GM12878 (cell line): ENCODE data around the gene TNFAIP1. TPM values are rescaled to one million over a fixed set of nuclear protein-coding genes. Genes with fewer than 3 reads are reported as not detected.

ENCODE experiments used
- ATAC-seq: fragments of 200-7000 bp; cut with Tn5 transposase; 3 replicates; pipeline ENCODE4 v1.9.1; 2020; ENCODE audit warnings: mild to moderate bottlenecking, moderate library complexity
- BruUV-seq: library from RNA; stranded (reverse); fragments of 400-500 nt; replicated peaks from 2 replicates; lab custom pipeline; 2021; lab: Mats Ljungman, UMichigan
- CTCF ChIA-PET: fragments of 300-600 bp; sonication (Branson Sonifier 250); formaldehyde crosslinking; extraction: SDS; loops from one replicate; lab custom pipeline; 2021; ENCODE audit warnings: inconsistent platforms; lab: Yijun Ruan, JAX
- POLR2A ChIA-PET: fragments of 350-600 bp; formaldehyde crosslinking; extraction: SDS; loops from one replicate; lab custom pipeline; 2021; ENCODE audit warnings: inconsistent platforms; lab: Charles Lee
- RAD21 ChIA-PET: fragments of 300-600 bp; sonication (Branson Sonifier 250); formaldehyde crosslinking; loops from one replicate; lab custom pipeline; 2023; ENCODE audit warnings: antibody characterized with exemption; ENCODE audit not compliant: unreplicated experiment; lab: Charles Lee
- SMC1A ChIA-PET: fragments of 300-600 bp; sonication (Branson Sonifier 250); formaldehyde crosslinking; loops from one replicate; lab custom pipeline; 2023; ENCODE audit not compliant: unreplicated experiment, uncharacterized antibody; lab: Charles Lee
- DNase-seq: peaks from one replicate; pipeline ENCODE4 v3.0.0-alpha.2; 2011; ENCODE audit warnings: low read depth, low spot score
- FAIRE-seq: peaks from 3 replicates; lab custom pipeline; 2011; peaks lifted over from hg19 to GRCh38; lab: Jason Lieb, UNC
- H2AFZ ChIP-seq: 2 replicates; pipeline ENCODE4 v1.6.0; 2011; ENCODE audit warnings: low read depth, low read length, control low read depth; ENCODE audit not compliant: control insufficient read depth
- H3K27ac ChIP-seq: 2 replicates; pipeline ENCODE4 v1.5.1; 2011; ENCODE audit warnings: control low read depth; ENCODE audit not compliant: control insufficient read depth, insufficient read depth
- H3K27me3 ChIP-seq, 2 experiments: replicated peaks in 1 of 2; 2 replicates each; pipeline versions ENCODE4 v1.6.0 to v1.6.1; 2011; ENCODE audit warnings: low read length in 1 of 2; ENCODE audit not compliant: control insufficient read depth in 2 of 2, insufficient read depth in 2 of 2
- H3K36me3 ChIP-seq, 2 experiments: 2 replicates each; pipeline ENCODE4 v1.5.1; 2011; ENCODE audit warnings: low read length in 1 of 2; ENCODE audit not compliant: control insufficient read depth in 2 of 2, insufficient read depth in 2 of 2
- H3K4me1 ChIP-seq: 2 replicates; pipeline ENCODE4 v1.6.1; 2011; ENCODE audit warnings: mild to moderate bottlenecking, low read length, moderate library complexity, mixed read lengths; ENCODE audit not compliant: control insufficient read depth, insufficient read depth
- H3K4me2 ChIP-seq: 2 replicates; pipeline ENCODE4 v1.6.0; 2011; ENCODE audit warnings: control low read depth; ENCODE audit not compliant: control insufficient read depth, insufficient read depth
- H3K4me3 ChIP-seq: fragments of 200-600 bp; sonication (generic); 2 replicates; pipeline ENCODE4 v1.5.1; 2016
- H3K79me2 ChIP-seq: 2 replicates; pipeline ENCODE4 v1.6.0; 2011; ENCODE audit warnings: low read length; ENCODE audit not compliant: control insufficient read depth, insufficient read depth
- H3K9ac ChIP-seq: 2 replicates; pipeline ENCODE4 v1.8.0; 2011; ENCODE audit warnings: low read length, control low read depth, mixed read lengths; ENCODE audit not compliant: control insufficient read depth, insufficient read depth
- H3K9me3 ChIP-seq: replicated peaks from 3 replicates; pipeline ENCODE4 v1.5.1; 2011; ENCODE audit warnings: mild to moderate bottlenecking, low read length; ENCODE audit not compliant: control insufficient read depth, insufficient read depth
- H4K20me1 ChIP-seq: 2 replicates; pipeline ENCODE4 v1.6.0; 2011; ENCODE audit not compliant: control insufficient read depth, insufficient read depth
- BACH1 ChIP-seq: fragments of 450-650 bp; IDR thresholded peaks from 2 replicates; pipeline ENCODE4 v1.6.1; 2017; ENCODE audit warnings: mild to moderate bottlenecking, borderline replicate concordance
- CBFB ChIP-seq: IDR thresholded peaks from 2 replicates; pipeline ENCODE4 v1.6.1; 2016; ENCODE audit warnings: antibody characterized with exemption, low read depth
- CEBPB ChIP-seq, 2 experiments: fragments of 150-350 bp in 1 of 2; IDR thresholded peaks; 2 replicates each; pipeline ENCODE4 v1.6.1; 2012 to 2014; ENCODE audit warnings: low read depth in 2 of 2, low read length in 2 of 2, borderline replicate concordance in 1 of 2, inconsistent platforms in 1 of 2
- IKZF2 ChIP-seq, 2 experiments: fragments of 450-650 bp; IDR thresholded peaks; 2 replicates each; pipeline ENCODE4 v1.6.1; 2017; ENCODE audit warnings: mild to moderate bottlenecking in 2 of 2, moderate library complexity in 2 of 2
- LARP7 ChIP-seq: fragments of 450-650 bp; IDR thresholded peaks from 2 replicates; pipeline ENCODE4 v1.6.1; 2017; ENCODE audit warnings: mild to moderate bottlenecking
- MEF2B ChIP-seq: fragments of 450-650 bp; IDR thresholded peaks from 2 replicates; pipeline ENCODE4 v1.6.1; 2018; ENCODE audit warnings: mild to moderate bottlenecking, moderate library complexity; ENCODE audit not compliant: partially characterized antibody, poor library complexity, severe bottlenecking
- MTA2 ChIP-seq: fragments of 450-650 bp; IDR thresholded peaks from 2 replicates; pipeline ENCODE4 v1.6.1; 2016; ENCODE audit warnings: low read depth, mild to moderate bottlenecking, moderate library complexity
- NFXL1 ChIP-seq: fragments of 450-650 bp; IDR thresholded peaks from 2 replicates; pipeline ENCODE4 v1.6.1; 2017; ENCODE audit warnings: antibody characterized with exemption, mild to moderate bottlenecking, borderline replicate concordance
- NFYB ChIP-seq: IDR thresholded peaks from 2 replicates; pipeline ENCODE4 v1.6.1; 2011; ENCODE audit warnings: low read depth, mild to moderate bottlenecking, low read length, improper control_type of control experiment, moderate library complexity; ENCODE audit not compliant: insufficient read depth
- PML ChIP-seq: IDR thresholded peaks from 2 replicates; pipeline ENCODE4 v1.6.1; 2012; ENCODE audit warnings: low read length, inconsistent platforms
- RELA ChIP-seq: fragments of 450-650 bp; IDR thresholded peaks from 2 replicates; pipeline ENCODE4 v1.8.0; 2014; ENCODE audit warnings: borderline replicate concordance; ENCODE audit not compliant: partially characterized antibody
- whole genome bisulfite sequencing: methylation state at CpG from one replicate; pipeline ENCODE4 v1.1.6; 2016; ENCODE audit warnings: low lambda C conversion rate; ENCODE audit not compliant: insufficient replicate concordance, insufficient coverage; ENCODE audit errors: missing lambda C conversion rate; 5-methylcytosine and 5-hydroxymethylcytosine counted together
- in situ Hi-C: fragments of 300-500 bp; cut with MboI; formaldehyde crosslinking; loops from 9 replicates; pipeline ENCODE4 v1.14.3; 2018; ENCODE audit warnings: mixed read lengths
- intact Hi-C: fragments of 100-400 bp; cut with micrococcal nuclease; formaldehyde crosslinking; loops from one replicate; pipeline ENCODE4 v1.14.2; 2022; ENCODE audit not compliant: unreplicated experiment
- polyA plus RNA-seq, 11 experiments: library from polyadenylated mRNA; depleted of rRNA in 4 of 11; unstranded in 6 of 11; stranded (reverse) in 5 of 11; fragments of >200 nt; fragmentation: Nextera tagmentation in 4 of 11; fragmentation: Illumina TruSeq in 1 of 11; extraction: Ambion mirVana in 4 of 11; extraction: Trizol in 1 of 11; gene quantifications; 1 replicate in 1 of 11; 2 replicates in 10 of 11; pipeline versions ENCODE4 v1.2.1 to v1.2.3, GENCODE V29; 2011 to 2016; ENCODE audit warnings: inconsistent platforms in 2 of 11, missing spikeins in 2 of 11, low read depth in 1 of 11
- total RNA-seq, 4 experiments: library from RNA; depleted of rRNA in 3 of 4; stranded (reverse); fragments of >200 nt in 3 of 4; fragmentation: Illumina TruSeq in 1 of 4; extraction: Trizol in 1 of 4; gene quantifications; 2 replicates each; pipeline versions ENCODE4 v1.2.1 to v1.2.3, GENCODE V29; 2013 to 2021
- TF ChIP-seq, protein P1 (sequence below): IDR thresholded peaks from 2 replicates; pipeline ENCODE4 v1.6.1; 2012; ENCODE audit warnings: low read depth, low read length, improper control_type of control experiment
- TF ChIP-seq, protein P2 (sequence below): fragments of 450-650 bp; formaldehyde crosslinking; IDR thresholded peaks from 2 replicates; pipeline ENCODE4 v1.4.0; 2020; ENCODE audit warnings: mild to moderate bottlenecking, moderate library complexity
- TF ChIP-seq, protein P3 (sequence below): IDR thresholded peaks from 2 replicates; pipeline ENCODE4 v1.6.1; 2011; ENCODE audit warnings: mild to moderate bottlenecking, low read depth, low read length, moderate library complexity; ENCODE audit not compliant: insufficient replicate concordance

The TNFAIP1 gene
- total and polyA plus RNA-seq, 10 of the 15 experiments (the other 5 are each of a cell fraction or from before 2014, with no cell fraction given): 1.8 to 16.9 (median 11.7) TPM

DNA sequence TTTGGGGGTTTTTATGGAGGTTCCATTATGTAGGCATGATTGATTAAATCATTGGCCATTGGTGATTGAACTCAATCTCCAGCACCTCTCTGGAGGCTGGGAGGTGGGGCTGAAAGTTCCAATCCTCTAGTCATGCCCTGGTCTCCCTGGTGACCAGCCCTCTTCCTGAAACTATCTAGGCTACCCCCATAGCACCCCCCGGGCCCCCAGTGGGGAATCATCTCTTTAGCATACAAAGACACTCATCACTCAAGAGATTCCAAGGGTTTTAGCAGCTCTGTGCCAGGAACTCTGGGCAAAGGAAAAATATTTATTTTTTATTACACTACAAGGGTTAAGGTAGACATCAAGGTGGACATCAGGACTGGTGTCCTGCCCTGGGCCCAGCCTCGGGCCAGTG is 59.9 kb downstream of the TNFAIP1 start:
- TF ChIP-seq CBFB: no peak
- no peak for TF ChIP-seq NFXL1
- no peak for TF ChIP-seq LARP7
- no peak for TF ChIP-seq RELA
- TF ChIP-seq NFYB: no peak
- no peak for TF ChIP-seq MEF2B
- no peak for TF ChIP-seq PML
- TF ChIP-seq CEBPB (IDR thresholded peaks at IDR 0.05; ENCODE audit: borderline replicate concordance in 1 of 2, low read depth in 2 of 2, low read length in 2 of 2): no peak
- in situ Hi-C loops: no loop called here
- intact Hi-C loops: no loop called here
- Histone ChIP-seq H2AFZ (no peak overlapping the region), H3K4me2 (no peak overlapping the region), H3K79me2 (no peaks in the 10 kb centered on the region), H3K27me3 (no peaks in the 10 kb centered on the region), H3K36me3 (peaks cover 1 to 11% of the 10 kb centered on the region in 2 experiments), H3K4me3 (no peak overlapping the region), H3K27ac (no peak overlapping the region), H3K9ac (no peak overlapping the region), H3K4me1 (no peaks in the 10 kb centered on the region), H4K20me1 (no peaks in the 10 kb centered on the region), H3K9me3 (no peaks in the 10 kb centered on the region)
- ChIA-PET POLR2A (interaction anchor here (0.6 kb wide), 1 partner anchor 68 kb away, joined by 3 read pairs; no protein-coding TSS in a partner anchor), RAD21 (no interaction called here), CTCF (interaction anchor here (1.7 kb wide), 1 partner anchor 21 kb away, joined by 3 read pairs; no protein-coding TSS in a partner anchor), SMC1A (no interaction called here)
- no peak for ATAC-seq
- no TSS peak for BruUV-seq
- 29% methylated on average over 2 of the region's 2 CpGs for WGBS
- no peak for DNase-seq
- no peak for FAIRE-seq

DNA sequence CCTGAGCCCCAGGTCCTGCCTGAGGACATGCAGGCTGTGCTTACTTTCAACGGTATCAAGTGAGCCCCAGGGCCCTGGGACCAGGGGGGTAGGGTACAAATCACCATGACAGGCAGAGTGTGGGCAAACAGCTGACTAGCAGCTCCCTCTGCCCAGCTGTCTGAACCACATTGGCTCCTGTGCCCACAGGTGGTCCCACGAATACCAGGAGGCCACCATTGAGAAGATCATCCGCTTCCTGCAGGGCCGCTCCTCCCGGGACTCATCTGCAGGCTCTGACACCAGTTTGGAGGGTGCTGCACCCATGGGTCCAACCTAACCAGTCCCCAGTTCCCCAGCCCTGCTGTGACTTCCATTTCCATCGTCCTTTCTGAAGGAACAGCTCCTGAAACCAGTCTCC is 60.4 kb downstream of the TNFAIP1 start:
- no peaks in the 10 kb centered on the region for H4K20me1 ChIP-seq
- intact Hi-C loops (no loop called here), in situ Hi-C loops (no loop called here)
- H3K27me3 ChIP-seq: no peaks in the 10 kb centered on the region
- 78% methylated on average over 6 of the region's 6 CpGs for WGBS
- peaks cover 1 to 6% of the 10 kb centered on the region in 2 experiments; a peak in 3 of 4 replicates for H3K36me3 ChIP-seq
- H2AFZ ChIP-seq: no peak overlapping the region
- ATAC-seq (no peak), DNase-seq (no peak), FAIRE-seq (no peak)
- ChIA-PET CTCF (interaction anchor here (1.7 kb wide), 1 partner anchor 20 kb away, joined by 3 read pairs; no protein-coding TSS in a partner anchor), POLR2A (no interaction called here), SMC1A (no interaction called here), RAD21 (no interaction called here)
- H3K27ac ChIP-seq: no peak overlapping the region
- no peak overlapping the region for H3K9ac ChIP-seq
- no peak overlapping the region for H3K4me2 ChIP-seq
- H3K4me3 ChIP-seq: no peak overlapping the region
- no peaks in the 10 kb centered on the region for H3K4me1 ChIP-seq
- H3K79me2 ChIP-seq: no peaks in the 10 kb centered on the region
- no TSS peak for BruUV-seq
- no peaks in the 10 kb centered on the region for H3K9me3 ChIP-seq
- TF ChIP-seq, protein P1, sequence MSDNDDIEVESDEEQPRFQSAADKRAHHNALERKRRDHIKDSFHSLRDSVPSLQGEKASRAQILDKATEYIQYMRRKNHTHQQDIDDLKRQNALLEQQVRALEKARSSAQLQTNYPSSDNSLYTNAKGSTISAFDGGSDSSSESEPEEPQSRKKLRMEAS: no peak
- TF ChIP-seq, protein P2, sequence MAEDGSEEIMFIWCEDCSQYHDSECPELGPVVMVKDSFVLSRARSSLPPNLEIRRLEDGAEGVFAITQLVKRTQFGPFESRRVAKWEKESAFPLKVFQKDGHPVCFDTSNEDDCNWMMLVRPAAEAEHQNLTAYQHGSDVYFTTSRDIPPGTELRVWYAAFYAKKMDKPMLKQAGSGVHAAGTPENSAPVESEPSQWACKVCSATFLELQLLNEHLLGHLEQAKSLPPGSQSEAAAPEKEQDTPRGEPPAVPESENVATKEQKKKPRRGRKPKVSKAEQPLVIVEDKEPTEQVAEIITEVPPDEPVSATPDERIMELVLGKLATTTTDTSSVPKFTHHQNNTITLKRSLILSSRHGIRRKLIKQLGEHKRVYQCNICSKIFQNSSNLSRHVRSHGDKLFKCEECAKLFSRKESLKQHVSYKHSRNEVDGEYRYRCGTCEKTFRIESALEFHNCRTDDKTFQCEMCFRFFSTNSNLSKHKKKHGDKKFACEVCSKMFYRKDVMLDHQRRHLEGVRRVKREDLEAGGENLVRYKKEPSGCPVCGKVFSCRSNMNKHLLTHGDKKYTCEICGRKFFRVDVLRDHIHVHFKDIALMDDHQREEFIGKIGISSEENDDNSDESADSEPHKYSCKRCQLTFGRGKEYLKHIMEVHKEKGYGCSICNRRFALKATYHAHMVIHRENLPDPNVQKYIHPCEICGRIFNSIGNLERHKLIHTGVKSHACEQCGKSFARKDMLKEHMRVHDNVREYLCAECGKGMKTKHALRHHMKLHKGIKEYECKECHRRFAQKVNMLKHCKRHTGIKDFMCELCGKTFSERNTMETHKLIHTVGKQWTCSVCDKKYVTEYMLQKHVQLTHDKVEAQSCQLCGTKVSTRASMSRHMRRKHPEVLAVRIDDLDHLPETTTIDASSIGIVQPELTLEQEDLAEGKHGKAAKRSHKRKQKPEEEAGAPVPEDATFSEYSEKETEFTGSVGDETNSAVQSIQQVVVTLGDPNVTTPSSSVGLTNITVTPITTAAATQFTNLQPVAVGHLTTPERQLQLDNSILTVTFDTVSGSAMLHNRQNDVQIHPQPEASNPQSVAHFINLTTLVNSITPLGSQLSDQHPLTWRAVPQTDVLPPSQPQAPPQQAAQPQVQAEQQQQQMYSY (CRISPR knock-in tag): no peak
- TF ChIP-seq, protein P3, sequence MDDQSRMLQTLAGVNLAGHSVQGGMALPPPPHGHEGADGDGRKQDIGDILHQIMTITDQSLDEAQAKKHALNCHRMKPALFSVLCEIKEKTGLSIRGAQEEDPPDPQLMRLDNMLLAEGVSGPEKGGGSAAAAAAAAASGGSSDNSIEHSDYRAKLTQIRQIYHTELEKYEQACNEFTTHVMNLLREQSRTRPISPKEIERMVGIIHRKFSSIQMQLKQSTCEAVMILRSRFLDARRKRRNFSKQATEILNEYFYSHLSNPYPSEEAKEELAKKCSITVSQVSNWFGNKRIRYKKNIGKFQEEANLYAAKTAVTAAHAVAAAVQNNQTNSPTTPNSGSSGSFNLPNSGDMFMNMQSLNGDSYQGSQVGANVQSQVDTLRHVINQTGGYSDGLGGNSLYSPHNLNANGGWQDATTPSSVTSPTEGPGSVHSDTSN: no peak
- TF ChIP-seq MTA2 (no peak), IKZF2 (IDR thresholded peaks at IDR 0.05) (no peak), BACH1 (no peak)
